ENCODE measurements around the gene MTUS2.

MTUS2 gene

GRCh38 chr13:29546662-29547061 lies 726.5 kb downstream of the MTUS2 start:
- no peak overlapping the region for H3K4me2 ChIP-seq (ENCODE audit: low read depth, low read length, poor library complexity, severe bottlenecking)
- H3K4me1 ChIP-seq (ENCODE audit: insufficient read depth, low read length, poor library complexity, severe bottlenecking): no peaks in the 10 kb centered on the region
- no peaks in the 10 kb centered on the region for H3F3A ChIP-seq (ENCODE audit: low read depth)
- peaks cover 85% of the 10 kb centered on the region for H3K79me2 ChIP-seq (ENCODE audit: insufficient read depth, low read length)
- H3K27me3 ChIP-seq (ENCODE audit: insufficient read depth, low read length, poor library complexity, severe bottlenecking): no peaks in the 10 kb centered on the region
- peaks cover 47% of the 10 kb centered on the region for H4K20me1 ChIP-seq (ENCODE audit: insufficient read depth, low read length, poor library complexity, severe bottlenecking)
- H3K9ac ChIP-seq (ENCODE audit: low read depth, low read length, poor library complexity, severe bottlenecking): no peak overlapping the region
- no peaks in the 10 kb centered on the region for H3K9me2 ChIP-seq (replicated peaks; ENCODE audit: low read depth, low read length)
- no peak overlapping the region for H2AFZ ChIP-seq (ENCODE audit: low read length)
- no peak for TF ChIP-seq CTCF (conservative IDR thresholded peaks at IDR 0.05; ENCODE audit: low read length)
- no peak for TF ChIP-seq EZH2phosphoT487 (IDR thresholded peaks at IDR 0.05; ENCODE audit: borderline replicate concordance)
- peaks cover 63% of the 10 kb centered on the region; the same call in 1 of the 2 replicates for H3K36me3 ChIP-seq (ENCODE audit: insufficient read depth, low read length)
- no peaks in the 10 kb centered on the region for H3K9me3 ChIP-seq (ENCODE audit: insufficient read depth, low read depth, low read length)
- no peak overlapping the region for H3K4me3 ChIP-seq (ENCODE audit: low read length, poor library complexity, severe bottlenecking)

- H3K9me3 ChIP-seq (ENCODE audit: insufficient read depth, low read depth, low read length): no peaks in the 10 kb centered on the region
- no peaks in the 10 kb centered on the region for H3K27me3 ChIP-seq (ENCODE audit: insufficient read depth, low read length, poor library complexity, severe bottlenecking)
- H3K36me3 ChIP-seq (ENCODE audit: insufficient read depth, low read length): peaks cover 68% of the 10 kb centered on the region; the same call in 1 of the 2 replicates
- H3F3A ChIP-seq (ENCODE audit: low read depth): no peaks in the 10 kb centered on the region
- no peaks in the 10 kb centered on the region for H3K4me1 ChIP-seq (ENCODE audit: insufficient read depth, low read length, poor library complexity, severe bottlenecking)
- H3K4me3 ChIP-seq (ENCODE audit: low read length, poor library complexity, severe bottlenecking): no peak overlapping the region
- H4K20me1 ChIP-seq (ENCODE audit: insufficient read depth, low read length, poor library complexity, severe bottlenecking): peaks cover 48% of the 10 kb centered on the region
- no peak for TF ChIP-seq CTCF (conservative IDR thresholded peaks at IDR 0.05; ENCODE audit: low read length)
- no peak for TF ChIP-seq EZH2phosphoT487 (IDR thresholded peaks at IDR 0.05; ENCODE audit: borderline replicate concordance)
- no peak overlapping the region for H3K4me2 ChIP-seq (ENCODE audit: low read depth, low read length, poor library complexity, severe bottlenecking)
- H2AFZ ChIP-seq (ENCODE audit: low read length): no peak overlapping the region
- peaks cover 86% of the 10 kb centered on the region for H3K79me2 ChIP-seq (ENCODE audit: insufficient read depth, low read length)
- H3K9ac ChIP-seq (ENCODE audit: low read depth, low read length, poor library complexity, severe bottlenecking): no peak overlapping the region
- H3K9me2 ChIP-seq (replicated peaks; ENCODE audit: low read depth, low read length): no peaks in the 10 kb centered on the region
Observed at GRCh38 chr13:29547153-29547552, 727.0 kb downstream of the MTUS2 start.

DNA sequence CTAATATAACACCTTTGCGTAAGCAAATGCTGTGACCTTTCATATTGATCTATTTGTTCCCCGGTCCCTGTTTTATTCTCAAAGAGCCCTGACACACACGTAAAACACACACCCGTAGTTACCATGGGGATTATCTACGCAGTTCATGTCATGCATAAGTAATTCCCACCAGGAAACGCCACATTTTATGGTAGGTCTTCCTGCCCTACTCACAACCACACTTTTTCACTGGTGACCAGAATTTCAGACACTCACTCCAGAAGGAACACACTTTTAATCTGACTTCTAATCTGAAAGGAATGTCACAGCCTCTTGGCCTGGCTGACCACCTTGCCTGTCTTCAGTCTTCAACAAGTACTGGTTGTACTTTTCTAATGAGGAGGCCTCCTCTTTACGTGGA lies 728.6 kb downstream of the MTUS2 start:
- H4K20me1 ChIP-seq (ENCODE audit: insufficient read depth, low read length, poor library complexity, severe bottlenecking): peaks cover 40% of the 10 kb centered on the region
- no peaks in the 10 kb centered on the region for H3K27me3 ChIP-seq (ENCODE audit: insufficient read depth, low read length, poor library complexity, severe bottlenecking)
- H3K4me3 ChIP-seq (ENCODE audit: low read length, poor library complexity, severe bottlenecking): no peak overlapping the region
- peaks cover 84% of the 10 kb centered on the region; the same call in 1 of the 2 replicates for H3K36me3 ChIP-seq (ENCODE audit: insufficient read depth, low read length)
- no peak overlapping the region for H3K9ac ChIP-seq (ENCODE audit: low read depth, low read length, poor library complexity, severe bottlenecking)
- TF ChIP-seq CTCF (conservative IDR thresholded peaks at IDR 0.05; ENCODE audit: low read length) (no peak), EZH2phosphoT487 (IDR thresholded peaks at IDR 0.05; ENCODE audit: borderline replicate concordance) (no peak)
- no peaks in the 10 kb centered on the region for H3K9me3 ChIP-seq (ENCODE audit: insufficient read depth, low read depth, low read length)
- H3F3A ChIP-seq (ENCODE audit: low read depth): no peaks in the 10 kb centered on the region
- H3K79me2 ChIP-seq (ENCODE audit: insufficient read depth, low read length): peaks cover 80% of the 10 kb centered on the region
- H2AFZ ChIP-seq (ENCODE audit: low read length): no peak overlapping the region
- H3K9me2 ChIP-seq (replicated peaks; ENCODE audit: low read depth, low read length): no peaks in the 10 kb centered on the region
- H3K4me2 ChIP-seq (ENCODE audit: low read depth, low read length, poor library complexity, severe bottlenecking): no peak overlapping the region
- H3K4me1 ChIP-seq (ENCODE audit: insufficient read depth, low read length, poor library complexity, severe bottlenecking): no peaks in the 10 kb centered on the region
